GM12878 (cell line): ENCODE data around the gene OFD1. TPM values are rescaled to one million over a fixed set of nuclear protein-coding genes. Genes with fewer than 3 reads are reported as not detected.
A peak's percentile ranks its signal among the peaks of the same experiment; 100 is the strongest.

Source experiments
- ATAC-seq: fragments of 200-7000 bp; cut with Tn5 transposase; 3 replicates; pipeline ENCODE4 v1.9.1; 2020; ENCODE audit warnings: mild to moderate bottlenecking, moderate library complexity
- BruUV-seq: library from RNA; stranded (reverse); fragments of 400-500 nt; replicated peaks from 2 replicates; lab custom pipeline; 2021; lab: Mats Ljungman, UMichigan
- CTCF ChIA-PET: fragments of 300-600 bp; sonication (Branson Sonifier 250); formaldehyde crosslinking; extraction: SDS; loops from one replicate; lab custom pipeline; 2021; ENCODE audit warnings: inconsistent platforms; lab: Yijun Ruan, JAX
- POLR2A ChIA-PET: fragments of 350-600 bp; formaldehyde crosslinking; extraction: SDS; loops from one replicate; lab custom pipeline; 2021; ENCODE audit warnings: inconsistent platforms; lab: Charles Lee
- RAD21 ChIA-PET: fragments of 300-600 bp; sonication (Branson Sonifier 250); formaldehyde crosslinking; loops from one replicate; lab custom pipeline; 2023; ENCODE audit warnings: antibody characterized with exemption; ENCODE audit not compliant: unreplicated experiment; lab: Charles Lee
- SMC1A ChIA-PET: fragments of 300-600 bp; sonication (Branson Sonifier 250); formaldehyde crosslinking; loops from one replicate; lab custom pipeline; 2023; ENCODE audit not compliant: unreplicated experiment, uncharacterized antibody; lab: Charles Lee
- DNase-seq: peaks from one replicate; pipeline ENCODE4 v3.0.0-alpha.2; 2011; ENCODE audit warnings: low read depth, low spot score
- FAIRE-seq: peaks from 3 replicates; lab custom pipeline; 2011; peaks lifted over from hg19 to GRCh38; lab: Jason Lieb, UNC
- H2AFZ ChIP-seq: 2 replicates; pipeline ENCODE4 v1.6.0; 2011; ENCODE audit warnings: low read depth, low read length, control low read depth; ENCODE audit not compliant: control insufficient read depth
- H3K27ac ChIP-seq: 2 replicates; pipeline ENCODE4 v1.5.1; 2011; ENCODE audit warnings: control low read depth; ENCODE audit not compliant: control insufficient read depth, insufficient read depth
- H3K27me3 ChIP-seq, 2 experiments: replicated peaks in 1 of 2; 2 replicates each; pipeline versions ENCODE4 v1.6.0 to v1.6.1; 2011; ENCODE audit warnings: low read length in 1 of 2; ENCODE audit not compliant: control insufficient read depth in 2 of 2, insufficient read depth in 2 of 2
- H3K36me3 ChIP-seq, 2 experiments: 2 replicates each; pipeline ENCODE4 v1.5.1; 2011; ENCODE audit warnings: low read length in 1 of 2; ENCODE audit not compliant: control insufficient read depth in 2 of 2, insufficient read depth in 2 of 2
- H3K4me1 ChIP-seq: 2 replicates; pipeline ENCODE4 v1.6.1; 2011; ENCODE audit warnings: mild to moderate bottlenecking, low read length, moderate library complexity, mixed read lengths; ENCODE audit not compliant: control insufficient read depth, insufficient read depth
- H3K4me2 ChIP-seq: 2 replicates; pipeline ENCODE4 v1.6.0; 2011; ENCODE audit warnings: control low read depth; ENCODE audit not compliant: control insufficient read depth, insufficient read depth
- H3K4me3 ChIP-seq: fragments of 200-600 bp; sonication (generic); 2 replicates; pipeline ENCODE4 v1.5.1; 2016
- H3K79me2 ChIP-seq: 2 replicates; pipeline ENCODE4 v1.6.0; 2011; ENCODE audit warnings: low read length; ENCODE audit not compliant: control insufficient read depth, insufficient read depth
- H3K9ac ChIP-seq: 2 replicates; pipeline ENCODE4 v1.8.0; 2011; ENCODE audit warnings: low read length, control low read depth, mixed read lengths; ENCODE audit not compliant: control insufficient read depth, insufficient read depth
- H3K9me3 ChIP-seq: replicated peaks from 3 replicates; pipeline ENCODE4 v1.5.1; 2011; ENCODE audit warnings: mild to moderate bottlenecking, low read length; ENCODE audit not compliant: control insufficient read depth, insufficient read depth
- H4K20me1 ChIP-seq: 2 replicates; pipeline ENCODE4 v1.6.0; 2011; ENCODE audit not compliant: control insufficient read depth, insufficient read depth
- BCL11A ChIP-seq: IDR thresholded peaks from 2 replicates; pipeline ENCODE4 v1.6.1; 2011; ENCODE audit warnings: low read depth, low read length
- CHD4 ChIP-seq: fragments of 200-600 bp; sonication (generic); IDR thresholded peaks from 2 replicates; pipeline ENCODE4 v1.6.1; 2016; ENCODE audit warnings: mild to moderate bottlenecking
- MTA3 ChIP-seq: IDR thresholded peaks from 2 replicates; pipeline ENCODE4 v1.6.1; 2012; ENCODE audit warnings: low read length, inconsistent platforms, borderline replicate concordance
- PML ChIP-seq: IDR thresholded peaks from 2 replicates; pipeline ENCODE4 v1.6.1; 2012; ENCODE audit warnings: low read length, inconsistent platforms
- RAD21 ChIP-seq: IDR thresholded peaks from 2 replicates; pipeline ENCODE4 v1.6.1; 2011; ENCODE audit warnings: mild to moderate bottlenecking, low read depth, low read length, moderate library complexity; ENCODE audit not compliant: insufficient read depth
- SMC3 ChIP-seq: IDR thresholded peaks from 2 replicates; pipeline ENCODE4 v1.6.1; 2011; ENCODE audit warnings: low read length, improper control_type of control experiment, borderline replicate concordance
- SREBF1 ChIP-seq: IDR thresholded peaks from 2 replicates; pipeline ENCODE4 v1.6.1; 2012; ENCODE audit warnings: mild to moderate bottlenecking, low read length
- SRF ChIP-seq, 2 experiments: IDR thresholded peaks; 2 replicates each; pipeline ENCODE4 v1.6.1; 2011; ENCODE audit warnings: low read depth in 2 of 2, low read length in 2 of 2, mild to moderate bottlenecking in 1 of 2, moderate library complexity in 1 of 2
- TARDBP ChIP-seq: IDR thresholded peaks from 2 replicates; pipeline ENCODE4 v1.6.1; 2016; ENCODE audit warnings: borderline replicate concordance
- ZNF217 ChIP-seq: fragments of 450-650 bp; IDR thresholded peaks from 2 replicates; pipeline ENCODE4 v1.6.1; 2017; ENCODE audit warnings: antibody characterized with exemption, mild to moderate bottlenecking
- WGBS: methylation state at CpG from one replicate; pipeline ENCODE4 v1.1.6; 2016; ENCODE audit warnings: low lambda C conversion rate; ENCODE audit not compliant: insufficient replicate concordance, insufficient coverage; ENCODE audit errors: missing lambda C conversion rate; 5-methylcytosine and 5-hydroxymethylcytosine counted together
- in situ Hi-C: fragments of 300-500 bp; cut with MboI; formaldehyde crosslinking; loops from 9 replicates; pipeline ENCODE4 v1.14.3; 2018; ENCODE audit warnings: mixed read lengths
- intact Hi-C: fragments of 100-400 bp; cut with micrococcal nuclease; formaldehyde crosslinking; loops from one replicate; pipeline ENCODE4 v1.14.2; 2022; ENCODE audit not compliant: unreplicated experiment
- polyA plus RNA-seq, 11 experiments: library from polyadenylated mRNA; depleted of rRNA in 4 of 11; unstranded in 6 of 11; stranded (reverse) in 5 of 11; fragments of >200 nt; fragmentation: Nextera tagmentation in 4 of 11; fragmentation: Illumina TruSeq in 1 of 11; extraction: Ambion mirVana in 4 of 11; extraction: Trizol in 1 of 11; gene quantifications; 1 replicate in 1 of 11; 2 replicates in 10 of 11; pipeline versions ENCODE4 v1.2.1 to v1.2.3, GENCODE V29; 2011 to 2016; ENCODE audit warnings: inconsistent platforms in 2 of 11, missing spikeins in 2 of 11, low read depth in 1 of 11
- total RNA-seq, 4 experiments: library from RNA; depleted of rRNA in 3 of 4; stranded (reverse); fragments of >200 nt in 3 of 4; fragmentation: Illumina TruSeq in 1 of 4; extraction: Trizol in 1 of 4; gene quantifications; 2 replicates each; pipeline versions ENCODE4 v1.2.1 to v1.2.3, GENCODE V29; 2013 to 2021
- TF ChIP-seq, protein P1 (sequence below): IDR thresholded peaks from 2 replicates; pipeline ENCODE4 v1.6.1; 2011; ENCODE audit warnings: low read depth, low read length, improper control_type of control experiment, borderline replicate concordance
- TF ChIP-seq, protein P2 (sequence below), 3 experiments: IDR thresholded peaks in 2 of 3; conservative IDR thresholded peaks in 1 of 3; 2 replicates each; pipeline ENCODE4 v1.5.1; 2011; ENCODE audit warnings: low read depth in 3 of 3, low read length in 3 of 3, mild to moderate bottlenecking in 3 of 3, control low read depth in 2 of 3, moderate library complexity in 2 of 3, inconsistent platforms in 1 of 3, mixed read lengths in 1 of 3; ENCODE audit not compliant: control insufficient read depth in 2 of 3, insufficient read depth in 1 of 3; ENCODE audit errors: extremely low read depth in 1 of 3

OFD1 gene
- total and polyA plus RNA-seq, 10 of the 15 experiments (the other 5 are each of a cell fraction or from before 2014, with no cell fraction given) = 22.4 to 77.2 (median 34.1) TPM

DNA sequence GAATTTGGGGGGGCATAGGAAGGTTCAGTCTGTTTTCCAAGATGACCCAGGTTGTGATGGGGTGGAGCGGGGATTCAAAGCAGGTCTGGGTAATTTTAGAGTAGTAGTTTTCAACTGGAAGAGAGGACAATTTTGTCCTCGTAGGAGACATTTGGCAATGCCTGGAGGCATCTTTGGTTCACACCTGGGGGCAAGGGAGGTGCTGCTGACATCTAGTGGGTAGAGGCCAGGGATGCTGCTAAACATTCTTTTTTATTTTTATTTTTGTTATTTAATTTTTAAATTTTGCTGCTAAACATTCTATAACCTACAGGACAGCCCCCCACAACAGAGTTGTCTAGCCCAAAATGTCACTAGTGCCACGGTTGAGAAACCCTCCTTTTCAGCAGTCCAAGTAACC is 43.7 kb upstream of the OFD1 start:
- SMC1A ChIA-PET = interaction anchor here (0.5 to 13.8 kb wide), 11 partner anchors 11 to 572 kb away, joined by 3 to 198 read pairs (median 7); partner anchors contain the start of genes OFD1 and TRAPPC2
- RAD21 ChIA-PET = interaction anchor here (0.7 to 11.4 kb wide), 8 partner anchors 20 to 744 kb away, joined by 3 to 201 read pairs (median 24); partner anchors contain the start of genes OFD1 and TRAPPC2
- Histone ChIP-seq H2AFZ (no peak overlapping the region), H3K27ac (peak overlapping the region; percentile 91), H3K4me1 (peaks cover 19% of the 10 kb centered on the region), H3K9me3 (no peaks in the 10 kb centered on the region; the same call in 2 of the 3 replicates), H3K9ac (peak overlapping the region; percentile 93), H4K20me1 (0 out of 2 replicates have a peak, but pooled peaks cover 2% of the 10 kb centered on the region), H3K4me2 (peak overlapping the region; percentile 75), H3K4me3 (peak overlapping the region; percentile 84), H3K36me3 (no peaks in the 10 kb centered on the region), H3K27me3 (no peaks in the 10 kb centered on the region), H3K79me2 (peaks cover 71% of the 10 kb centered on the region)
- FAIRE-seq (no peak), ATAC-seq (peak; percentile 11), DNase-seq (no peak)
- in situ Hi-C loops (no loop called here), intact Hi-C loops (loop anchor here (1.0 to 10.0 kb wide), 3 partner anchors 22 to 736 kb away; partner anchors contain the start of genes OFD1 and TRAPPC2)
- CTCF ChIA-PET = interaction anchor here (0.7 to 10.2 kb wide), 13 partner anchors 28 to 744 kb away, joined by 3 to 89 read pairs (median 4); partner anchors contain the start of genes OFD1 and TRAPPC2
- BruUV-seq = no TSS peak
- 2% methylated on average over 3 of the region's 3 CpGs for WGBS
- POLR2A ChIA-PET = interaction anchor here (0.6 to 10.2 kb wide), 3 partner anchors 14 to 44 kb away, joined by 4 to 130 read pairs (median 8); partner anchors contain the start of genes OFD1 and TRAPPC2
- TF ChIP-seq RAD21 (peak; percentile 57), SRF (IDR thresholded peaks at IDR 0.05; ENCODE audit: low read depth in 2 of 2, low read length in 2 of 2) (no peak), TARDBP (no peak), MTA3 (no peak), SMC3 (peak; percentile 20; the same call in 1 of the 2 replicates), CHD4 (no peak), PML (no peak), ZNF217 (no peak), SREBF1 (no peak), BCL11A (no peak)
- TF ChIP-seq, protein P1, sequence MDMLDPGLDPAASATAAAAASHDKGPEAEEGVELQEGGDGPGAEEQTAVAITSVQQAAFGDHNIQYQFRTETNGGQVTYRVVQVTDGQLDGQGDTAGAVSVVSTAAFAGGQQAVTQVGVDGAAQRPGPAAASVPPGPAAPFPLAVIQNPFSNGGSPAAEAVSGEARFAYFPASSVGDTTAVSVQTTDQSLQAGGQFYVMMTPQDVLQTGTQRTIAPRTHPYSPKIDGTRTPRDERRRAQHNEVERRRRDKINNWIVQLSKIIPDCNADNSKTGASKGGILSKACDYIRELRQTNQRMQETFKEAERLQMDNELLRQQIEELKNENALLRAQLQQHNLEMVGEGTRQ = no peak
- TF ChIP-seq, protein P2, sequence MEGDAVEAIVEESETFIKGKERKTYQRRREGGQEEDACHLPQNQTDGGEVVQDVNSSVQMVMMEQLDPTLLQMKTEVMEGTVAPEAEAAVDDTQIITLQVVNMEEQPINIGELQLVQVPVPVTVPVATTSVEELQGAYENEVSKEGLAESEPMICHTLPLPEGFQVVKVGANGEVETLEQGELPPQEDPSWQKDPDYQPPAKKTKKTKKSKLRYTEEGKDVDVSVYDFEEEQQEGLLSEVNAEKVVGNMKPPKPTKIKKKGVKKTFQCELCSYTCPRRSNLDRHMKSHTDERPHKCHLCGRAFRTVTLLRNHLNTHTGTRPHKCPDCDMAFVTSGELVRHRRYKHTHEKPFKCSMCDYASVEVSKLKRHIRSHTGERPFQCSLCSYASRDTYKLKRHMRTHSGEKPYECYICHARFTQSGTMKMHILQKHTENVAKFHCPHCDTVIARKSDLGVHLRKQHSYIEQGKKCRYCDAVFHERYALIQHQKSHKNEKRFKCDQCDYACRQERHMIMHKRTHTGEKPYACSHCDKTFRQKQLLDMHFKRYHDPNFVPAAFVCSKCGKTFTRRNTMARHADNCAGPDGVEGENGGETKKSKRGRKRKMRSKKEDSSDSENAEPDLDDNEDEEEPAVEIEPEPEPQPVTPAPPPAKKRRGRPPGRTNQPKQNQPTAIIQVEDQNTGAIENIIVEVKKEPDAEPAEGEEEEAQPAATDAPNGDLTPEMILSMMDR (IDR thresholded peaks at IDR 0.05 in 2 of 3, conservative IDR thresholded peaks at IDR 0.05 in 1 of 3; ENCODE audit: control insufficient read depth in 2 of 3, extremely low read depth in 1 of 3, insufficient read depth in 1 of 3, low read depth in 3 of 3, low read length in 3 of 3) = peak; percentile 31 to 42 (median 41)
